Stimulated activated CD4-positive, alpha-beta T cell treated with anti-CD3 and anti-CD28 coated beads, Interleukin-12 subunit alpha, Interleukin-12 subunit beta, amount 100 ng/mL, for 24 hours (primary cell): Measurements from ENCODE around the gene NEMP1.
"Not testable (repeated sequence)": the region's sequence is repeated elsewhere in the genome, so short reads cannot be mapped to it uniquely, and the experiment has no call there.

ENCODE experiments used
- DNase-seq, 2 experiments: peaks; one replicate each; pipeline ENCODE4 v3.0.0-alpha.2; 2020; ENCODE audit warnings: low read depth in 2 of 2

Gene NEMP1

DNA sequence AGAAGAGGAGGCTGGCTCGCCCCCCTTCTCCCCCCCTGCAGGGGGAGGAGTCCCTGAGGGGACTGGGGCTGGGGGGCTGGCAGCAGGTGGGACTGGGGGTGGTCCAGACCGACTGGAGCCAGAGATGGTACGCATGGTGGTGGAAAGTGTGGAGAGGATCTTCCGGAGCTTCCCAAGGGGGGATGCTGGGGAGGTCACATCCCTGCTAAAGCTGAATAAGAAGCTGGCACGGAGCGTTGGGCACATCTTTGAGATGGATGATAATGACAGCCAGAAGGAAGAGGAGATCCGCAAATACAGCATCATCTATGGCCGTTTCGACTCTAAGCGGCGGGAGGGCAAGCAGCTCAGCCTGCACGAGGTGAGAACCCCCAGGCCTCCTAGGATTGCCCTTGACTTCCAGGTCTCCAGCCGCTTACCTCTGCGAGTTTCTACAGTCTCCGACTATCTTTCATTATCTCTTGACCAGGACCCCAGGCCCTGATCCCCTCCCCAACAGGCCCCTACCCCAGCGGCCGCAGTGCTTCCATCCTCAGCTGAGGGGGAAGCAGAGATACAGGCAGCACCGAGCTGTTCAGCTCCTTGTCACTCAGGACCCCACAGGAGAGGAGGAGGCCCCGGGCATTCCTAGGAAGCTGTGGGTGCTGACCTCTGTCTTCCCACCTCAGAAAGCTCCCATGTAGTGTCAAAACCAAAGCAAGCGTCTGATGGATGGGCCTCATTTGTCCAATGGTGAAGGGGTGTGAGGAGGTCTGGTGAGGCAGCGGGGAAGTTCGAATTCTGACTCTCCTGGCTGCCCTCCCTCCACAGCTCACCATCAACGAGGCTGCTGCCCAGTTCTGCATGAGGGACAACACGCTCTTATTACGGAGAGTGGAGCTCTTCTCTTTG lies 13.3 kb upstream of the NEMP1 start:
- DNase-seq, result no peak

DNA sequence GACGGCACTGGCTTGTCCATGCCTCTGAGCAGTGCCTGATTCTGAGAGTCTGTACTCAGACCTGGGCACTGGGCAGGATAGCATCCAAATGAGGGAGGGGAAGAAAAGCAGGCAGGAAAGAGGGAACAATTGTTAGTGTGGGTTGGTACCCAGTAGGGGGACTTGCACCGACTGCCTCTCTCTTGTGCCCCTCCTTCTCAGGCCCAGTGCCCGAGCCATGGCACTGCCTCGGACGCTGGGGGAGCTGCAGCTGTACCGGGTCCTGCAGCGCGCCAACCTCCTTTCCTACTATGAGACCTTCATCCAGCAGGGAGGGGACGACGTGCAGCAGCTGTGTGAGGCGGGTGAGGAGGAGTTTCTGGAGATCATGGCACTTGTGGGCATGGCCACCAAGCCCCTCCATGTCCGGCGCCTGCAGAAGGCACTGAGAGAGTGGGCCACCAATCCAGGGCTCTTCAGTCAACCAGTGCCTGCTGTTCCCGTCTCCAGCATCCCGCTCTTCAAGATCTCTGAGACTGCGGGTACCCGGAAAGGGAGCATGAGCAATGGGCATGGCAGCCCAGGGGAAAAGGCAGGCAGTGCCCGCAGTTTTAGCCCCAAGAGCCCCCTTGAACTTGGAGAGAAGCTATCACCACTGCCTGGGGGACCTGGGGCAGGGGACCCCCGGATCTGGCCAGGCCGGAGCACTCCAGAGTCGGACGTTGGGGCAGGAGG lies 12.5 kb upstream of the NEMP1 start:
- DNase-seq, result no peak

DNA sequence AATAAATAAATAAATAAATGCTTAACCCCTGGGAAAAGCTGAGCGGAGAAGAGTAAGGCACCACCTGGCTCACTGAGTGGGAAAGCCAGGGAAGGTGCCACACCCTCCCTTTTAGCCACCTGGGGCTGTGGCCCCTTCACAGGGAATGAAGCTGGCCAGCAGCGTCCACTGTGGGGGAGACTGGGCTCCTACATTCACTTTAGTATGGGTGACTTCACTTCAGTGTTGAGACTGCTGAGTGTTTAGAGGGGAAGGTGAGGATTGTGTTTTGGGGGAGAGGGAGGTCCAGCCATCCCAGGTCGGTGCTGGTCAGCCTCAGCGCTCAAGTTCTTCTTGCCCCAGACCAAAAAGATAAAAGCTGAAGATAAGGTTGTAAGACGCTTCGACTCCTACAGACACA lies 11.9 kb upstream of the NEMP1 start:
- no peak for DNase-seq

DNA sequence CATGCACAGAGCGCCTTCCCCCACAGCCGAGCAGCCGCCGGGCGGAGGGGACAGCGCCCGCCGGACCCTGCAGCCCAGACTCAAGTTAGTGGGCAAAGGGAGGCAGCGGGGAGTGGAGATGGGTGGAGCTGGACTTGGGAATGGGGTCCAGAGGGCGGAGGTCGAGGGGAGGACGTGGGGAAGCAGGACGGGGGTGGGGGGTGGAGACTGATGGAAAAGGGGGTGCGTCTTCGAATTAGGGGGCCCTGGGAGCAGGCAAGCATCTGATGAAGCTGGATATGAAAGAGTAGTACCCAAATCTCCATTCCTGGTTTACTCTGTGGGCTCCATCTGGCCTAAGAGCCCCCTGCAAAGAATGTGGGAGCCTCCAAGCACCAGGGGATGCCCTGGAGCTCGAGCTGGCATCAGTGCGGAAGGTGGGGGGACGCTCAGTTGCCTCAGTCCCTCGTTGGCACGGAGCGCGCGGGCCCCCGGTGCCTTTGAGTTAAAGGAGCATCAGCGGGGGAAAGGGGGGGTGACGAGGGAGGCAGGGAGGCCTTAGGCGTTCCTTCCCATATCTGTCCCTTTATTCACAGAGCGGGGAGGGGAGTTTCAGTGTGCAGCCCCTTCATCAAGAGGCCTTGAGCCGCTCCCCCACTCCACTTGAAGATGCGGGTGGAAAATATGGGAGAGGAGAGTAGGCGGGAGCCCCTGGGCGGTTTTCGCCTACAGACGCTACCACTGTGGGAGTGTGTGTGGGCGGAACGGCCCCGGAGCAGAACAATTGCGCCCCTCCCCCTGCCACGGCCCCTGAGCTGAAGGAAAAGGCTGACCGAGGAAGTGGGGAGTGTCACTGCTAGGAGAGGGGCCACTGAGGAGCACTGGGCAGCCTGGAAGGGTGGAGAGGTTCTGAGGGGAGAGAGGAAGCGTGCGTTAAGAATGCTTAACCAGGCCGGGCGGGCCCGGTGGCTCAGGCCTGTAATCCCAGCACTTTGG lies 11.0 kb upstream of the NEMP1 start:
- peak in 1 of 2 experiments; percentile 39 for DNase-seq

DNA sequence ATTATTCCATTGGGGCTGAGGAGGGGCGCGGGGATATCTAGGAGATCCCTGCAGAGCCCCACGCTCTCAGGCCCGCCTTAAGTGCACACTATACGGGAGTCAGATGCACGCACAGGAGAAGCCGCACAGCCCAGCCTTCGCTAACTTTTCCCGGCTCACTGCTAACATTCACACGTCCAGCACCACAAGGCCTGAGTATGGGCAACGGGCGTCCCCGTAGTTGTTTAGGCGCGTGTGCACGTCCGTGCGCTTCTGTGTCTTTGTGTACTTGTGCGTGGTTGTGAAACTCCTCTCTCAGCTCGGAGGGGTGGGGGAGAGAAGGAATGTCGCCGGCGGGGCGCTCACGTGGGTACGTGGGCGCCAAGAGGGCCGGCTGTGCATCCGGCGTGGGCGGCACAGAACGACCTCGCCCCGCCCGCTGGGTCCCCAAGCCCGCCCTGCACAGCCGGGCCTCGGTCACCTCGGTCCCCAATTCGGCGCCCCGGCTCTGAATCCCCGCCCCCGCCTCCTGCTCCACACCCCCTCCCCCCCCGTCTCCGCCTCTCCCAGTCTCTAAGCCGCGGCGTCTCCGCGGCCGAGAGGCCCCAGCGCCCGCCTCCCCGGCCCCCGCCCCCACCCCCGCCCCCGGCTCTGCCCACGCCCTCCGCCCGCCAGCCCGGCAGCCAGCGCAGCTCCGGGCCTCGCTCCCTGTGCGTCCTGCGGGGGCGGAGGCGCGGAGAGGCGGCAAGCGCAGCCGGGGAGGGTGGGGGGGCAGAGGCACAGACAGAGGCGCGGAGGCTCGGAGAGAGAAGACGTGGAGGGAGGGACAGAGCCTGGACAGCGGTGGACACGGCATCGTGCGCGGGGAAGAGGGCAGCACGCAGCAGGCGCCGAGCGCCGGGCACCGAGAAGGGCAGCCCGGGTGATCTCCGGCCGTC lies 10.0 kb upstream of the NEMP1 start, which contains the start of gene NAB2:
Gene NAB2, plus strand, starts transcription at position 761 of the 917 bp plus-strand sequence. CDS start 158 bp downstream, outside the sequence.
- DNase-seq, result peak; percentile 77 to 90

DNA sequence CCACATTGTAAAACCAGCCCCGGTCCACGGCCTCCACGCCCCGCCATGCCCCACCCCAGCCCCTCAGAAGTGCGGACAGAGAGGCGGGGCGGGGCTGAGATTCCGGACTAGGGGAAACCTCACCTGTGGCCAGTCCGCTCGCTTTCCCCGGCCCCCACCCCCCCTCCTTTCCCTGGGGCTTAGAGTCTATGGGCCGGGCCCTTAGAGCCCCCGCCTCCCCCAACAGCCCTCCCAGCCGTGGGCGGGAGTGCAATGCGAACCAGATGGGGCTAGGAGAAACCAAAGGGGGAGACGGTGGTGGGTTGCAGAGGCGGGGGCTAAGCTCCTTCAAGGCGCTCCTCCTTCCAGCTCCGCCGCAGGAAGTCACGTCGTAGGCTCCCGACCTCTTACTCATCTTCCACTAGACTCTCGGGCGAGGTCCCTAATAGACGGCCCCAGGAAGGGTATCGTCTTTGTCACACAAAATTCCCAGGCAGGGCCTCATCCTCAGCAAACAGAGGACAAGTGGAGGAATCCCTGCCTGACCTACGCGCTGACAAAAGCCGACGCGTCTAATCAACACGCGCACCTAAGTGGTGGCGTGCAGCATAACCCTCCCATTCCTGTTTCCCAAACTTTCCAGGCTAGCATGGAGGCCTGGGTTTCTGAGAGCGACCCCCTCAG lies 9.2 kb upstream of the NEMP1 start:
- DNase-seq, result peak; percentile 72 to 88

DNA sequence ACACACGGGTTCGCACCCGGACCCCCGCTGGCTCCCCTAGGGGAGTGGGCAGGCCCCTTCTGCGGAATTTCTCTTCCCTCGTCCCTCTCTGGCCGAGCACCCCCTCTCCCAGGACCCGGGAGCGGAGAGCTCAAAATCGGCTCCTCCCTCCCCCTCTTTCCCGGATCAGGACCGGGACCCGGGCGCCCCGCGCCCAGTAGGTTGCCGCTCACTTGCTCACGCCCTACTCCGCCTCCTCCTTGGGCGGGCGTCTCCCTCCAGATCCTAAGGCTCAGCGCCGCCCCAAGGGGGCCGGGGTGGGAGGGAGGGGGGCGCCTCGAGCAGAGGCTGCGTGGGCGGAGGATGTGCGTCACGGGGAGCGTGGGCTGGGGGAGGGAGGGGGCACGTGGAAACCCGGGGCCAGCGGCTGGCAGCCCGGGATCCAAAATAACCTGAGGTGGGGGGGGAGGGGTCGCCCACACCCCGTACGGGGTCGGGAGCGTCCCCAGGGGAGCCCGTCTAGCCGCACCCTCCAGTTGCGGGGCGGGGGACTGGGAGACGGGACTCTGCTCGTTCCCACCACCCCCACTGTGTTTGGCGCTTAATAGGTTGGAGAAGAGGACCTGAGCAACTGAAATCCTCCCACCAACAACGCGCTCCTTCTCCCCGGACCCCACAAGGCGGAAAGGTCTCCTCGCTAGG lies 8.6 kb upstream of the NEMP1 start:
- peak; percentile 87 to 94 for DNase-seq

DNA sequence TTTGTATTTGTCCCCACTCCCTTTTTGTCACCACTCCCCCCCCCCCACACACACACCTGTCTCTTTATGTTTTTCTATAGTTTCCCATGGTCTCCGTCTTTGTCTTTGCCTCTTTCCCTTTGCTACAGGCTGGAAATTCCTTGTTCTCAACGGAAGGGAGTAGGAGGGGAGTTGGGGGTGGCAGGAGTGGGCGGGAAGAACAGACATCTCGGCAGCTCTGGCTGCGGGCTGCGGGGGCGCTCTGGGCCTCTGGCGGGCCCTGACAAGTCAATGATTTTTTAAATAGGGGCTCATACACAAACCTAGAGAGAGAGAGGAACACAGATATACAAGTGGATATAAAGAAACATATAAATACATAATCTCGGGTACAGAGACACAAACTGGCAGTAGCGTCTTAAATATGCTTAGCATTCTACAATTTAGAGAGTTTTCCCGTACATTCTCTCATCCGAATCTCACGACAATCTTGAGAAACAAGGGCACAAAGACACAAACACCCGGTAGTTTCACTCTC lies 8.0 kb upstream of the NEMP1 start:
- DNase-seq, result peak in 1 of 2 experiments; percentile 37

DNA sequence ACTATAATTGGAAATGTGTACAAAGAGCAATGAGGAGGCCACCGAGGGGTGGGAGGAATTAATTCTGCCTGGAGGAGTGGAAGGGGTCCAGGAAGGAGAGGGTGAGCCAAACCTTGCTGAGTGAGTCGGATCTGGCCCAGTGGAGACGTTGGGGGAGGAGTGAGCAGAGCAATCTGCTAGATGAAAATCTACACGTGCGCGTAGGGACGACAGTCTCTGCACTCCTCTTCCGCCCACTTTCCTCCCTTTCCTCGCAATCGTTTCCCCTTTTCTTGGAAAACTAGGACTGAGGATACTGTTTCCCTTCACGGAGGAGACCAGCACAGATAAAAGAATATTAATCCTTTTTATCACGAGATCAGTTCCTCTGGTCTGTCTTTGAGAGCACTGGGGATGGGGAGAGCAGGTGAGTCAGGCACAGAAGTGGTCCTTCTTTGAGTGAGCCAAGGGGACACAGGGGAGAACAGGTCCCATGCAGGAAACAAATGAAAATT lies 7.5 kb upstream of the NEMP1 start:
- DNase-seq, result peak in 1 of 2 experiments; percentile 48

DNA sequence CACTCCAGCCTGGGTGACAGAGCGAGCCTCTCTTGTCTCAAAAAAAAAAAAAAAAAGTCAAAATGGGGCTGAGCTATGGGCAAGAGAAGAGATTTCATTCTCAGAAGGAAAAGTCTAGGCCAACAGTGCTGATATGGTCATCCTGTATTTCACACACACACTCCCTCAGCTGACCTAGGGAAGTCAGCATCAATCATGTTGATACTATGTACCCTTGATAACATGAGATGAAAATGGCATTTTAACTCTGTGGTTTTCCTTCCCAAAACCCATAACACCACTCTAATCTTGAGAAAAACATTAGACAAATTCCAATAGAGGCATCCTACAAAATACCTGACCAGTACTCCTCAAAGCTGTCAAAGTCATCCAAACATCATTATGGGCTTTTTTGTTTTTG lies 2.3 kb upstream of the NEMP1 start:
- no peak for DNase-seq

DNA sequence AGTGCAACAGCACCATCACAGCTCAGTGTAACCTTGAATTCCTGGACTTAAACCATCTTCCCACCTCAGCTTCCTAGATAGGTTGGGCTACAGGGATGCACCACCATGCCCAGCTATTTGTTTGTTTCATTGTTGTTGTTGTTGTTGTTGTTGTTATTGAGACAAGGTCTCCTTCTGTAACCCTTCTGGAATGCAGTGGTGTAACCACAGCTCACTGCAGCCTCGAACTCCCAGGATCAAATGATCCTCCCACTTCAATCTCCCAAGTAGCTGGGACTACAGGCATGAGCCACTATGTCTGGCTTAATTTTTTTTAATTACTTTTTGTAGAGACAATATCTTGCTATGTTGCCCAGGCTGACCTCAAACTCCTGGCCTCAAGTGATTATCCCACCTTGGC lies 1.2 kb upstream of the NEMP1 start:
- no peak for DNase-seq

DNA sequence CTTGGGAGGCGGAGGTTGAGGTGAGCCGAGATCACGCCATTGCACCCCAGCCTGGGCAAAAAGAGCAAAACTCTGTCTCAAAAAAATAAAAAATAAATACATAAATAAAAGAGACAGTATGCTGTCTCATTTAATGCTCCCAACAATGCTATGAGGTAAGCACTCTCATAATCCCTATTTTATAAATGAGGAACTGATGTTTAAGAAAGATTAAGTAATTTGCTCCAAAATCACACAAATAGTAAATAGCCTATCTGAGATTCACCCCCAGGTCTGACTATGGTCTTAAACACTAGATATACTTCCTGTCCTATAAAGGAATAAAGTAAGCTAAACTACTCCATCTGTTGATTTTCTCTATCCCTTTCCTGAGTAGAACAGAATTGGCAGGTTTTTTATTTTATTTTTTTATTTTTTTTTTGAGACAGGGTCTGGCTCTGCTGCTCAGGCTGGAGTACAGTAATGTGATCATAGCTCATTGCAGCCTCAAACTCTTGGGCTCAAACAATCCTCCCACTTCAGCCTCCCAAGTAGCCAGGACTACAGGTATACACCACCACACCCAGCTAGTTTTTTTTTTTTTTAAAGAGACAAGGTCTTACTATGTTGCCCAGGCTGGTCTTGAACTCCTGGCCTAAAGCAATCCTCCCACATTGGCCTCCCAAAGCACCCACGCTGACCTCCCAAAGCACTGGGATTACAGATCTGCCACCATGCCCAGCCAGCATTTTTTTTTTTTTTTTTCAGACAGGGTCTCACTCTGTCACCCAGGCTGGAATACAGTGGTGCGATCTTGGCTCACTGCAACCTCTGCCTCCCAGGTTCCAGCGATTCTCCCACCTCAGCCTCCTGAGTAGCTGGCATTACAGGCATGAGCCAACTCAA lies 4.8 kb downstream of the NEMP1 start:
- not testable (repeated sequence) for DNase-seq

DNA sequence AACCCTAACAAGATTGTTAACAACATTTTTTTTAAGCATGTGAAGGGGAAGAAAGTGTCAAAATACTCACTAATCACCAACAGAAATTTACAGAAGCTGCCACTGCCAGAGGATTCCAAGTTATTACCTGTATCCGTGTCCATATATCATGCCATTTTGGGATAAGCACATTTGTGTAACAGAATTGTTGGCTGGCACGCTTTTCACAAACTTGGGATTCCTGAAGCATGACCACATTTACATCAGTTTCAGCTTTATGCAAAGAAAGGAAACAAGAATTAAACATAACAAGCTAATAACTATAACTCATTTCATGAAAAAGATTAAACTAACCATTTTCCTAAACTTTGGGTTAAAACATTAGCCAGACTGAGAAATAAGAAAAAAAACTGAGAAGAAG lies 5.9 kb downstream of the NEMP1 start:
- no peak for DNase-seq

DNA sequence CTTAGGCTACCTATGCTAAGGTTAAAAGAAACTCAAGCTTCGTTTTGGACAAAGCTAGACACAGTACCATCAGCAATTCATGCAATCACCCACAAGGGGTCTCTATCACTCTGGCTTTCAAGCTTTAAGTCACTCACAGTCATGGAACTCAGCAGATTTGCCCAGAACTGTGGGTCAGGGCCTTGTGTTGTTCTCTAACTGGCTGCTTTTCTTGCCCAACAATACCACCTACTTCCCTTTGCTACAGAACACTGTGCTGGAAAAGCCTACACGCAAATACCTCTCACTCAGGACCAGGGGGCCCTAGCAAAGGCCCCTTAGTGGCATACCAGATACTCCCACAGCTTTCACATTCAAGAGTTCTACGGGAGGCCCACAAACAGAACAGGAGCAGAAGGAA lies 9.1 kb downstream of the NEMP1 start:
- DNase-seq, result no peak

DNA sequence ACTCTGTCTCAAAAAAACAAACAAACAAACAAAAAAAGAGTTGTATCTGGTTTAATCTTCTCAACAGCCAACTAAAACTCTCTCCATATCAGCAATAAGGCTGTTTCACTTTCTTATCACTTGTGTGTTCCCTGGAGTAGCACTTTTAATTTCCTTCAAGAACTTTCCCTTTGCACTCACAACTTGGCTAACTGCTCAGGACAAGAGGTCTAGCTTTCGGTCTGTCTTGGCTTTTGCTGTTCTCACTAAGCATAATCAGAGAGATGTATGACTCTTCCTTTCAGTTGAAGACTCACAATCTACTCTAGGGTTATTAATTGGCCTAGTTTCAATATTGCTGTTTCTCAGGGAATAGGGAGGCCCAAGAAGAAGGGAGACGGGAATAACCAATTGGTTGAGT lies 12.3 kb downstream of the NEMP1 start:
- DNase-seq, result no peak

DNA sequence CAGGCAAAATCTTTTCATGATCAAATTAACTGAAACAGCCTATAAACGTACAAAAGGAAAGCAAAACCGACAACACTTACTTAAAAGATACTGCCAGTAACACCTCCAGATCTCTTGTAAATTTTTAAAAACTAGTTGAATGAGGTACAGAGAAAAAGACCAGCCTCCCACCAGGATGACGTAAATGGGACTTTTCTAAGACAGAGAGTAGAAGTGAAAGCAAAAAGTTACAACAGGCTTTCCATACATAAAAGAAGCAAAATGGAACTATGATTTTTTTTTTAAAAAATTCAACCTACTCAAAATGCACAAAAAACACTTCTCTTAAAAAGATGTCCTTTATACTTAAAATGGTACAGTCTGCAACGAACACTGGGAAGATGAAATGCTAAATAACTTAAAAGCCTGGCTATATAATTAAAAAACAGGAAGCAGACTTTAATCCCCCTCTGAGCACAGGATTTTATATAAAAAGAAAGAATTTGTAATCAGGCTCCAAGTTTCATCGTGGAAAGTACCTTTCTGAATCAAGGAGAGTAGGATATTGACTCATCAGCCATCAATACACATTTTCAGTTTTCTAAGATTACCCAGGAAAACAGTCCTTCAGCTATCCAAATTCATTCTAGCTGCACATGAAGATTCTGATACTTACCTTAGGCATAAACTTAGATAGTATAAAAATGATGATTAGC lies 14.5 kb downstream of the NEMP1 start:
- peak in 1 of 2 experiments; percentile 27 for DNase-seq

DNA sequence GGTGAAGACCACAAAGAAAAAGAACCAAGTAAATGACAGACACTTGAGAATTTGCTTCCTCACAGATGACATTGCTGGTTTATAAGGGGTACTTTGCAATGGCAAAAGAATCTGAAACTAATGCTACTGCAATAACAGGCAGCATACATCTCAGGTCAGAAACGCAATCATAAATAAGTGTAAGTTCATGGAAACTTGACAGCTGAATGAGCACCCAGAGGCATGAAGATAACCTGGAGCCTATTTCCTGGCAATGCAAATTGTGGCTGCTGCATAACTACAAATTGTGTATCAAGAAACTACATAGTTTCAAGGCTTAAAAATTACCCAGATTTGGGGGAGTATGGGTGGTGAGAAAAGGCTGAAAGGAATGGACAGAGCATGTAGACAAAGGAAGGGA lies 20.1 kb downstream of the NEMP1 start:
- no peak for DNase-seq
